ENCODE data around the gene EFHC1. TPM values are rescaled to one million over a fixed set of nuclear protein-coding genes. Genes with fewer than 3 reads are reported as not detected.

Gene EFHC1
- total RNA-seq, 4 donors from 2014 or later, result 39.4 to 96.5 (median 41.6) TPM

GRCh38 chr6:52531834-52532233 lies 111.7 kb downstream of the EFHC1 start:
- TF ChIP-seq POLR2A (IDR thresholded peaks at IDR 0.05), result no peak
- TF ChIP-seq CTCF (IDR thresholded peaks at IDR 0.05), result no peak
- peaks cover 0 to 4% of the 10 kb centered on the region in 2 donors for H3K36me3 ChIP-seq
- peak overlapping the region; percentile 54 to 92 (median 60) for H3K27ac ChIP-seq
- no peaks in the 10 kb centered on the region for H3K9me3 ChIP-seq
- intact Hi-C loops (cut with DNase I), result no loop called here
- WGBS, 2 donors, result 96 to 100% methylated on average over 1 of the region's 1 CpG
- H3K4me3 ChIP-seq (replicated peaks in 1 of 3), result no peak overlapping the region
- peaks cover 7 to 16% of the 10 kb centered on the region in 2 donors for H3K4me1 ChIP-seq
- no peak for DNase-seq
- H3K27me3 ChIP-seq, result no peaks in the 10 kb centered on the region

- no peaks in the 10 kb centered on the region for H3K27me3 ChIP-seq
- no peak overlapping the region for H3K4me3 ChIP-seq (replicated peaks in 1 of 3)
- TF ChIP-seq POLR2A (IDR thresholded peaks at IDR 0.05) (no peak), CTCF (IDR thresholded peaks at IDR 0.05) (no peak)
- peaks cover 7 to 23% of the 10 kb centered on the region in 2 donors for H3K4me1 ChIP-seq
- H3K36me3 ChIP-seq, result peaks cover 0 to 4% of the 10 kb centered on the region in 2 donors
- H3K27ac ChIP-seq, result no peak overlapping the region
- no peak for DNase-seq
- intact Hi-C loops (cut with DNase I), result no loop called here
- WGBS, 2 donors, result 93 to 95% methylated on average over 2 of the region's 2 CpGs
- H3K9me3 ChIP-seq, result no peaks in the 10 kb centered on the region
Measured at GRCh38 chr6:52532457-52532856, 112.3 kb downstream of the EFHC1 start.

DNA sequence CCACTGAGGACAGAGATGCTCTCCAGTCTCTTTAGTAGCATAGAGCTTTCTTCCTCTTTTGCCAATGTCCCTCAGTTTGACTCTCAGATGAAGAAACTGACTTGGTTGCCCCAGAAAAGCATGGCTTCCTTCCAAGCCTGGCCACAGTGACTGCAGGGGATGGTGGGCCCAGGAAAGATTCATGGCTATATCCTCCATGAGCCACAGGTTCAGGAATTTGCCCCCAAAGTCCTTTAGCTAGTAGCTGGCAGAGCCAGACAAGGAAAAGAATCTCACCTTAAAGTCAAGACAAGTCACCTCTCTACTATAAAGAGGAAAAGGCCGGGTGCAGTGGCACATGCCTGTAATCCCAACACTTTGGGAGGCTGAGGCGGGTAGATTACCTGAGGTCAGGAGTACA lies 113.3 kb downstream of the EFHC1 start:
- intact Hi-C loops (cut with DNase I), result no loop called here
- Histone ChIP-seq H3K9me3 (no peaks in the 10 kb centered on the region), H3K36me3 (peaks cover 0 to 4% of the 10 kb centered on the region in 2 donors), H3K27me3 (no peaks in the 10 kb centered on the region), H3K4me3 (replicated peaks in 1 of 3) (no peak overlapping the region), H3K27ac (no peak overlapping the region), H3K4me1 (peaks cover 7 to 33% of the 10 kb centered on the region in 2 donors)
- no peak for TF ChIP-seq CTCF (IDR thresholded peaks at IDR 0.05)
- no peak for TF ChIP-seq POLR2A (IDR thresholded peaks at IDR 0.05)
- WGBS, 2 donors, result 91 to 97% methylated on average over 2 of the region's 2 CpGs
- DNase-seq, result no peak

- intact Hi-C loops (cut with DNase I), result no loop called here
- H3K27me3 ChIP-seq, result no peaks in the 10 kb centered on the region
- DNase-seq, result no peak
Measured at GRCh38 chr6:52534363-52534762, 114.2 kb downstream of the EFHC1 start.

GRCh38 chr6:52534966-52535390 lies 114.8 kb downstream of the EFHC1 start:
- H3K36me3 ChIP-seq, result peaks cover 0 to 4% of the 10 kb centered on the region in 2 donors
- H3K27ac ChIP-seq, result no peak overlapping the region
- no peak for DNase-seq
- H3K4me3 ChIP-seq (replicated peaks in 1 of 3), result no peak overlapping the region
- H3K4me1 ChIP-seq, result peaks cover 7 to 33% of the 10 kb centered on the region in 2 donors
- no peaks in the 10 kb centered on the region for H3K9me3 ChIP-seq
- intact Hi-C loops (cut with DNase I), result no loop called here
- TF ChIP-seq POLR2A (IDR thresholded peaks at IDR 0.05), result no peak
- no peak for TF ChIP-seq CTCF (IDR thresholded peaks at IDR 0.05)
- whole genome bisulfite sequencing, 2 donors, result 86 to 90% methylated on average over 3 of the region's 3 CpGs
- no peaks in the 10 kb centered on the region for H3K27me3 ChIP-seq

More at GRCh38 chr6:52534363-52534762, 114.2 kb downstream of the EFHC1 start:
- TF ChIP-seq POLR2A (IDR thresholded peaks at IDR 0.05) (no peak), CTCF (IDR thresholded peaks at IDR 0.05) (no peak)
- Histone ChIP-seq H3K9me3 (no peaks in the 10 kb centered on the region), H3K4me1 (peaks cover 7 to 33% of the 10 kb centered on the region in 2 donors), H3K27ac (no peak overlapping the region), H3K4me3 (replicated peaks in 1 of 3) (no peak overlapping the region), H3K36me3 (peaks cover 0 to 4% of the 10 kb centered on the region in 2 donors)
- 97 to 100% methylated on average over 5 of the region's 5 CpGs for WGBS, 2 donors

Data from thyroid gland (tissue), 4 donors.